K562 (cell line): ENCODE measurements around the gene RPL27A. TPM values are rescaled to one million over a fixed set of nuclear protein-coding genes. Genes with fewer than 3 reads are reported as not detected.

Experiments used
- ATAC-seq: fragments of 200-7000 bp; cut with Tn5 transposase; 3 replicates; pipeline ENCODE4 v1.9.1; 2020; ENCODE audit warnings: moderate library complexity
- BruUV-seq: library from RNA; stranded (reverse); fragments of 400-500 nt; replicated peaks from 2 replicates; lab custom pipeline; 2021; lab: Mats Ljungman, UMichigan
- CTCF ChIA-PET: fragments of 300-600 bp; formaldehyde crosslinking; extraction: SDS; loops from one replicate; lab custom pipeline; 2021; ENCODE audit warnings: low intra/inter-chr PET ratio; lab: Yijun Ruan, JAX
- POLR2A ChIA-PET: fragments of 300-600, 350-650 bp; sonication (Branson Sonifier 250); formaldehyde crosslinking; extraction: SDS; loops from one replicate; lab custom pipeline; 2021; ENCODE audit warnings: antibody characterized with exemption, inconsistent platforms; lab: Yijun Ruan, JAX
- DNase-seq, 4 experiments: peaks; one replicate each; pipeline versions ENCODE4 v3.0.0 to v3.0.0-alpha.2; 2011 to 2018; ENCODE audit warnings: low spot score in 3 of 4, mixed read lengths in 3 of 4; ENCODE audit errors: extremely low read depth in 1 of 4
- FAIRE-seq: peaks from 2 replicates; lab custom pipeline; 2011; peaks lifted over from hg19 to GRCh38; lab: Jason Lieb, UNC
- H2AFZ ChIP-seq: 2 replicates; pipeline ENCODE4 v1.6.0; 2011; ENCODE audit warnings: low read depth, low read length, control low read depth, inconsistent platforms
- H3K27ac ChIP-seq: fragments of 200-600 bp; 3 replicates; pipeline ENCODE4 v1.8.0; 2011; ENCODE audit warnings: low read depth, mild to moderate bottlenecking, control low read depth, inconsistent platforms, low read length, moderate library complexity, mixed read lengths; ENCODE audit errors: extremely low read depth
- H3K27me3 ChIP-seq, 2 experiments: fragments of 300-600 bp in 1 of 2; 2 replicates in 1 of 2; 3 replicates in 1 of 2; pipeline versions ENCODE4 v1.6.0 to v1.8.0; 2011; ENCODE audit warnings: inconsistent platforms in 2 of 2, low read length in 2 of 2, mild to moderate bottlenecking in 1 of 2, mixed read lengths in 1 of 2, moderate library complexity in 1 of 2; ENCODE audit not compliant: control insufficient read depth in 2 of 2, insufficient read depth in 2 of 2
- H3K36me3 ChIP-seq: fragments of 300-600 bp; 3 replicates; pipeline ENCODE4 v1.8.0; 2011; ENCODE audit warnings: mild to moderate bottlenecking, low read length, inconsistent platforms; ENCODE audit not compliant: control insufficient read depth, insufficient read depth
- H3K4me1 ChIP-seq, 2 experiments: fragments of 200-600 bp in 1 of 2; replicated peaks in 1 of 2; 2 replicates in 1 of 2; 3 replicates in 1 of 2; pipeline versions ENCODE4 v1.5.1 to v1.8.0; 2011; ENCODE audit warnings: inconsistent platforms in 2 of 2, low read length in 2 of 2, mild to moderate bottlenecking in 1 of 2, mixed read lengths in 1 of 2, moderate library complexity in 1 of 2; ENCODE audit not compliant: control insufficient read depth in 2 of 2, insufficient read depth in 2 of 2
- H3K4me2 ChIP-seq: 2 replicates; pipeline ENCODE4 v1.6.1; 2011; ENCODE audit warnings: low read length, control low read depth, inconsistent platforms, mixed read lengths; ENCODE audit not compliant: insufficient read depth
- H3K4me3 ChIP-seq: fragments of 200-600 bp; sonication (generic), shearing (Covaris generic); 2 replicates; pipeline ENCODE4 v1.5.1; 2016; ENCODE audit warnings: control low read depth, inconsistent platforms
- H3K79me2 ChIP-seq: fragments of 200-600 bp; 3 replicates; pipeline ENCODE4 v1.8.0; 2011; ENCODE audit warnings: low read length, inconsistent platforms; ENCODE audit not compliant: control insufficient read depth, insufficient read depth
- H3K9ac ChIP-seq, 2 experiments: 2 replicates each; pipeline versions ENCODE4 v1.6.0 to v1.6.1; 2011; ENCODE audit warnings: low read depth in 2 of 2, low read length in 2 of 2, control low read depth in 1 of 2, inconsistent platforms in 1 of 2, mild to moderate bottlenecking in 1 of 2, mixed read lengths in 1 of 2; ENCODE audit not compliant: insufficient read depth in 1 of 2
- H3K9me1 ChIP-seq: one replicate; pipeline ENCODE4 v1.6.0; 2011; ENCODE audit warnings: inconsistent platforms, mild to moderate bottlenecking, low read length, moderate library complexity; ENCODE audit not compliant: control insufficient read depth, insufficient read depth
- H3K9me3 ChIP-seq: replicated peaks from 2 replicates; pipeline ENCODE4 v1.5.1; 2011; ENCODE audit warnings: low read depth, low read length, inconsistent platforms; ENCODE audit not compliant: control insufficient read depth, insufficient read depth
- H4K20me1 ChIP-seq: replicated peaks from 2 replicates; pipeline ENCODE4 v1.6.1; 2011; ENCODE audit warnings: low read length, inconsistent platforms, mixed read lengths; ENCODE audit not compliant: control insufficient read depth, insufficient read depth
- ATF3 ChIP-seq, 2 experiments: fragments of 450-650 bp in 1 of 2; sonication (generic) in 1 of 2; formaldehyde crosslinking in 1 of 2; IDR thresholded peaks in 1 of 2; conservative IDR thresholded peaks in 1 of 2; 2 replicates each; pipeline versions ENCODE4 v1.6.1 to v1.8.1; 2016 to 2023; ENCODE audit warnings: mild to moderate bottlenecking in 2 of 2, moderate library complexity in 2 of 2, inconsistent platforms in 1 of 2, missing genetic modification reagents in 1 of 2
- FOSL1 ChIP-seq: fragments of 200-800 bp; sonication (Bioruptor generic); conservative IDR thresholded peaks from 2 replicates; pipeline ENCODE4 v1.6.1; 2016; ENCODE audit warnings: missing genetic modification characterization, missing compliant biosample characterization
- JUND ChIP-seq, 2 experiments: IDR thresholded peaks; 2 replicates in 1 of 2; 3 replicates in 1 of 2; pipeline ENCODE4 v1.6.1; 2011; ENCODE audit warnings: borderline replicate concordance in 2 of 2, low read depth in 2 of 2, low read length in 2 of 2, improper control_type of control experiment in 1 of 2, missing biosample characterization in 1 of 2, missing genetic modification characterization in 1 of 2, missing genetic modification reagents in 1 of 2
- ZNF280A ChIP-seq: fragments of 450-650 bp; IDR thresholded peaks from 2 replicates; pipeline ENCODE4 v1.6.1; 2018; ENCODE audit warnings: mild to moderate bottlenecking, low read depth; ENCODE audit not compliant: partially characterized antibody
- WGBS: fragments of 100-300 bp; shearing (Covaris generic); methylation state at CpG from one replicate; pipeline ENCODE4 v1.1.6; 2016; ENCODE audit warnings: low coverage, mixed read lengths; ENCODE audit not compliant: insufficient coverage; ENCODE audit errors: missing lambda C conversion rate; 5-methylcytosine and 5-hydroxymethylcytosine counted together
- in situ Hi-C: fragments of 300-500 bp; cut with MboI; formaldehyde crosslinking; loops from 4 replicates; pipeline ENCODE4 v1.15.0; 2018; ENCODE audit warnings: inconsistent platforms, mixed read lengths
- intact Hi-C: fragments of 100-400 bp; cut with micrococcal nuclease; formaldehyde crosslinking; loops from 2 replicates; pipeline ENCODE4 v1.14.2; 2022
- polyA plus RNA-seq, 8 experiments: library from polyadenylated mRNA; depleted of rRNA in 4 of 8; stranded (reverse) in 5 of 8; unstranded in 3 of 8; fragments of >200 nt; fragmentation: Nextera tagmentation in 2 of 8; fragmentation: Illumina TruSeq in 1 of 8; extraction: Ambion mirVana in 2 of 8; extraction: Trizol in 1 of 8; gene quantifications; 2 replicates each; pipeline versions ENCODE4 v1.2.1 to v1.2.3, GENCODE V29; 2011 to 2014; ENCODE audit warnings: inconsistent platforms in 1 of 8, missing spikeins in 1 of 8
- total RNA-seq, 7 experiments: library from RNA; depleted of rRNA in 6 of 7; stranded (reverse); fragments of >200 nt in 6 of 7; fragmentation: Illumina TruSeq in 2 of 7; extraction: Trizol in 2 of 7; gene quantifications; 2 replicates each; pipeline versions ENCODE4 v1.2.1 to v1.2.3, GENCODE V29; 2011 to 2021; ENCODE audit warnings: low replicate concordance in 1 of 7

The RPL27A gene
- total and polyA plus RNA-seq, 9 of the 15 experiments (the other 6 are each of a cell fraction or from before 2014, with no cell fraction given) = 790 to 4,241 (median 2,267) TPM

- ChIA-PET CTCF (no interaction called here), POLR2A (interaction anchor here (0.9 to 1.3 kb wide), 2 partner anchors 11 to 18 kb away, joined by 3 to 4 read pairs; no protein-coding TSS in a partner anchor)
- H3K27ac ChIP-seq = no peak overlapping the region
- TF ChIP-seq ZNF280A = no peak
- peak; percentile 17; the same call in 1 of the 2 replicates for TF ChIP-seq FOSL1 (tag)
- TF ChIP-seq JUND (IDR thresholded peaks at IDR 0.05; ENCODE audit: borderline replicate concordance, low read depth, low read length) = peak; percentile 37; the same call in 1 of the 2 replicates
- no peak for TF ChIP-seq JUND (tag; IDR thresholded peaks at IDR 0.05; ENCODE audit: borderline replicate concordance, low read depth, low read length)
- peak; percentile 52 for TF ChIP-seq ATF3 (IDR thresholded peaks at IDR 0.05)
- no peak for TF ChIP-seq ATF3 (CRISPR knock-in tag; conservative IDR thresholded peaks at IDR 0.05)
- TF ChIP-seq, all 486 proteins: peak for 3
- 62% methylated on average over 2 of the region's 2 CpGs for WGBS
- Histone ChIP-seq H3K9ac (no peak overlapping the region; a peak in 1 of 4 replicates), H3K36me3 (peaks cover 25% of the 10 kb centered on the region; the same call in 2 of the 3 replicates), H3K9me1 (no peaks in the 10 kb centered on the region), H3K4me2 (no peak overlapping the region), H3K4me1 (no peaks in the 10 kb centered on the region), H3K9me3 (no peaks in the 10 kb centered on the region), H3K79me2 (no peaks in the 10 kb centered on the region), H3K27me3 (no peaks in the 10 kb centered on the region), H3K4me3 (no peak overlapping the region), H2AFZ (no peak overlapping the region), H4K20me1 (no peaks in the 10 kb centered on the region)
- FAIRE-seq (no peak), DNase-seq (no peak), ATAC-seq (no peak)
- no TSS peak for BruUV-seq
- intact Hi-C loops (no loop called here), in situ Hi-C loops (no loop called here)
Observed at GRCh38 chr11:8649361-8649760, 33.2 kb upstream of the RPL27A start.
